Hair follicle dermal papilla cell (primary cell): ENCODE results near the gene XRCC2. TPM values are rescaled to one million over a fixed set of nuclear protein-coding genes. Genes with fewer than 3 reads are reported as not detected.

ENCODE experiments used
- small RNA-seq: library from RNA; depleted of rRNA; stranded (forward); fragments of <200 nt; gene quantifications from one replicate; pipeline ENCODE3, GENCODE V24; 2012
- total RNA-seq: library from RNA; depleted of rRNA; stranded (reverse); fragments of >200 nt; gene quantifications from 2 replicates; pipeline ENCODE4 v1.2.3, GENCODE V29; 2012

Gene XRCC2
- 0.12 and 0.49 TPM in 2 replicates for total RNA-seq

DNA sequence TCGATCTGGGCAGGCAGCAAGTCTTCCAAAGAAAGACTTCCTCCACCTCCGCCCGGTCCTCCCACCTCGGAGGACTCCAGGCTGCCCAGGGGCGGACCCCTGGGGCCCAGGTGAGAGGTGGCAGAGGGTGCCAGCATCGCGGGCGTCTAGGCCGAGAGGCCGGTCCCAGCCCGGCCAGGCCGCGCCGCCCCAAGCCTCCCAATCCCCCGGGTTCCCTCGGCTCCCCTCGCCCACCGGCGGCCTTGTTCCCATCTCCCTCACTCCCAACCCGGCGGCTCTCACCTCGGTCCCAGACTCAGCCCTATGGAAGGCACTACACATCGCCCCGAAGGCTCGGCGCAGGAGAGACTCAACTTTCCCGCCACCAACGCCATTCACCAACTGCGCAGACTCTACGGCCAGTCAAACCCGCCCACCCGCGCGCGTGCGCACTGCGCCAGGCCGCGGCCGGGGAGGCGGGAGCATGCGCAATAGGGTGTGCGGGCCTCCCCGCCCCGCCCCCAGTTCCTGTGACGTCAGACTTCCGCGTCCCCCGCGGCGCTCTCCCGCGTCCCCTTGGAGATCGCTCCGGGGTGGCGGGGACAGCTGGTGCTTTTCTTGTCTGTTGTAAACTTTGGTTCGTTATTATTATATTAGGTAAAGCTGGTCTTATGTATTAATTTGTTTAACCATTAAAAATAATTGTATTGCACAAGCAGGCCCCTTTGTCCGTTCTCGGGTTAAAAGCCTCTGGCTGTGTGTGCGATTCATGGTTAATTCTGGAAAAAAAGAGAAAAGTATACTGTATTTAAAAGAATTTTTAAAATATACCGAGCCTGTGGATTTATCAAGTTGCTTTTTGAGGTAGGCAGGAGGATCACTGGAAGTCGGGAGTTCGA is at the start of gene XRCC2:
XRCC2 (minus strand) TSS at position 383 of the 878 bp plus-strand sequence; CDS start at position 321, 62 bp downstream.

Small RNA genes lying within 50 kb of the gene (small RNA-seq; reads per million reads assigned to genes)
- not detected for gene RF00568

Other genes with a start within 250 kb of the XRCC2 start
- gene KMT2C, start 240.1 kb downstream of the XRCC2 start, total RNA-seq = 34.5 and 49.5 TPM in 2 replicates
- 10.2 and 15.5 TPM in 2 replicates for gene ACTR3B, start 83.6 kb upstream of the XRCC2 start, total RNA-seq